Fibroblast of lung (primary cell): ENCODE data around the gene RAB43.

Source experiments
- EZH2 ChIP-seq: IDR thresholded peaks from 2 replicates; pipeline ENCODE4 v1.5.1; 2012; ENCODE audit warnings: low read length, control low read depth, mild to moderate bottlenecking; ENCODE audit errors: missing control alignments
- TF ChIP-seq, protein P1 (sequence below), 2 donors: IDR thresholded peaks in 1 of 2; conservative IDR thresholded peaks in 1 of 2; 1 replicate in 1 of 2; 2 replicates in 1 of 2; pipeline ENCODE4 v1.5.1; 2011 to 2012; ENCODE audit warnings: low read length in 2 of 2, control low read depth in 1 of 2, inconsistent platforms in 1 of 2, low read depth in 1 of 2, mild to moderate bottlenecking in 1 of 2

DNA sequence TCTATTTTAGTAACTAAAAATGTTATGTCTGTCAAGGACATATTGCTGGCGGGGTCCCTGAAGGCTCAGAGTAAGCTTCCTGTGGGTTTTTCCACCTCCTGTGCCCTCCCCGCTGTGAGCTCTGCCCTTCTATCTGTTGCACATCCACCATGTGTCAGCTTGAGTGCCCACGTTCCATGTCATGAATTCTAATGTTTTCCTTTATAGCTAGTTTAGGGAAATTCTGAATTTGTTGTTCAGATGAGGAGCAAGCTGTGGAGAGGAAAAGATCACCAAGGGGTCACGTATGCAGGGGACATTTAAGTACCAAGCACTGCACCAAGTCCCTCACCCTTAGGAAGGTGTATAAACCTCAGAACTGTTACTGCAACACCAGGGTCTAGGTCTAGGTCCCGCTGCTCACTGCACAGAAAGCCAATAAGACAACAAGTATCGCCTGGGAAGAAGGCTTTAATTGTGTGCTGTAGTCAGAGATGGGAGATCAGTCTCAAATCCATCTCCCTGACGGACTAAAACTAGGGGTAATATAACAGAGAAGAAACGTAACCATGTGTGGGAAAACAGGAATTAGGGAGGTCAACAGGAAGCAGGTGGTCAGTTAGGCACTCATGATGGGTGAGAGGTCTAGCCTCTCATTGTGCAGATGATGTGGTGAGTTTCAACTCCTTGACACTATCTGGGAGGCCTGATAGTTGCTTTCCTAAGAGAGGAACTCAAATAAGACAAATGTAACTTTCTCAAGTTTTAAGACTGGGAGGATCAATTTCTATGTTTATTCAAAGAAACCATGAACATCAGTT, 51.3 kb downstream of the RAB43 start:
- TF ChIP-seq EZH2 = no peak
- TF ChIP-seq, protein P1, sequence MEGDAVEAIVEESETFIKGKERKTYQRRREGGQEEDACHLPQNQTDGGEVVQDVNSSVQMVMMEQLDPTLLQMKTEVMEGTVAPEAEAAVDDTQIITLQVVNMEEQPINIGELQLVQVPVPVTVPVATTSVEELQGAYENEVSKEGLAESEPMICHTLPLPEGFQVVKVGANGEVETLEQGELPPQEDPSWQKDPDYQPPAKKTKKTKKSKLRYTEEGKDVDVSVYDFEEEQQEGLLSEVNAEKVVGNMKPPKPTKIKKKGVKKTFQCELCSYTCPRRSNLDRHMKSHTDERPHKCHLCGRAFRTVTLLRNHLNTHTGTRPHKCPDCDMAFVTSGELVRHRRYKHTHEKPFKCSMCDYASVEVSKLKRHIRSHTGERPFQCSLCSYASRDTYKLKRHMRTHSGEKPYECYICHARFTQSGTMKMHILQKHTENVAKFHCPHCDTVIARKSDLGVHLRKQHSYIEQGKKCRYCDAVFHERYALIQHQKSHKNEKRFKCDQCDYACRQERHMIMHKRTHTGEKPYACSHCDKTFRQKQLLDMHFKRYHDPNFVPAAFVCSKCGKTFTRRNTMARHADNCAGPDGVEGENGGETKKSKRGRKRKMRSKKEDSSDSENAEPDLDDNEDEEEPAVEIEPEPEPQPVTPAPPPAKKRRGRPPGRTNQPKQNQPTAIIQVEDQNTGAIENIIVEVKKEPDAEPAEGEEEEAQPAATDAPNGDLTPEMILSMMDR (conservative IDR thresholded peaks at IDR 0.05 in 1 of 2, IDR thresholded peaks at IDR 0.05 in 1 of 2; ENCODE audit: low read depth in 1 of 2, low read length in 2 of 2) = no peak
